ENCODE results near the gene FUT2.

FUT2 gene

GRCh38 chr19:48755084-48755641, 59.4 kb downstream of the FUT2 start, which contains the start of gene FGF21:
Gene FGF21, plus strand, starts transcription at chr19:48755524. Its CDS starts 713 bp downstream, at chr19:48756237.
- DNase-seq = no peak
